Caco-2 (cell line): Measurements from ENCODE around the gene TNPO3. TPM values are rescaled to one million over a fixed set of nuclear protein-coding genes. Genes with fewer than 3 reads are reported as not detected.

ENCODE experiments used
- BruUV-seq: library from RNA; stranded (reverse); fragments of 400-500 nt; replicated peaks from 2 replicates; lab custom pipeline; 2021; lab: Mats Ljungman, UMichigan
- CTCF ChIA-PET: fragments of 300-600 bp; sonication (Branson Sonifier 250); formaldehyde crosslinking; loops from one replicate; lab custom pipeline; 2022; ENCODE audit warnings: antibody characterized with exemption; lab: Charles Lee
- POLR2A ChIA-PET: fragments of 300-600 bp; sonication (Branson Sonifier 250); formaldehyde crosslinking; loops from one replicate; lab custom pipeline; 2022; ENCODE audit warnings: antibody characterized with exemption; lab: Charles Lee
- DNase-seq, 2 experiments: peaks; one replicate each; pipeline versions ENCODE4 v3.0.0 to v3.0.0-alpha.2; 2020 to 2022
- H3K27me3 ChIP-seq: replicated peaks from 2 replicates; pipeline ENCODE4 v1.6.0; 2011; ENCODE audit warnings: low read length; ENCODE audit not compliant: control insufficient read depth, insufficient read depth
- H3K36me3 ChIP-seq: 2 replicates; pipeline ENCODE4 v1.5.1; 2011; ENCODE audit warnings: low read length; ENCODE audit not compliant: control insufficient read depth, insufficient read depth
- H3K4me1 ChIP-seq: fragments of 250-450 bp; sonication (Bioruptor Pico); 2 replicates; pipeline ENCODE4 v1.5.1; 2020; ENCODE audit warnings: mild to moderate bottlenecking
- H3K4me3 ChIP-seq: 2 replicates; pipeline ENCODE4 v1.5.1; 2011; ENCODE audit warnings: low read depth, mild to moderate bottlenecking, control low read depth, low read length
- H3K9me3 ChIP-seq: fragments of 250-450 bp; sonication (Bioruptor Pico); 2 replicates; pipeline ENCODE4 v1.5.1; 2020; ENCODE audit warnings: mild to moderate bottlenecking, moderate library complexity
- H3K27ac Mint-ChIP-seq: one replicate; pipeline ENCODE4 v1.8.0; 2022; ENCODE audit warnings: mixed read lengths; ENCODE audit not compliant: unreplicated experiment
- H3K27me3 Mint-ChIP-seq: one replicate; pipeline ENCODE4 v1.8.0; 2022; ENCODE audit warnings: mixed read lengths; ENCODE audit not compliant: insufficient read depth, unreplicated experiment
- H3K36me3 Mint-ChIP-seq: one replicate; pipeline ENCODE4 v1.8.0; 2022; ENCODE audit warnings: mild to moderate bottlenecking, mixed read lengths; ENCODE audit not compliant: insufficient read depth, unreplicated experiment
- H3K4me1 Mint-ChIP-seq: one replicate; pipeline ENCODE4 v1.8.0; 2022; ENCODE audit warnings: low read depth, mixed read lengths; ENCODE audit not compliant: unreplicated experiment
- H3K4me3 Mint-ChIP-seq: one replicate; pipeline ENCODE4 v1.8.0; 2022; ENCODE audit warnings: mild to moderate bottlenecking, moderate library complexity, mixed read lengths; ENCODE audit not compliant: unreplicated experiment
- H3K9me3 Mint-ChIP-seq: one replicate; pipeline ENCODE4 v1.8.0; 2022; ENCODE audit warnings: mixed read lengths; ENCODE audit not compliant: unreplicated experiment
- intact Hi-C: fragments of 100-400 bp; cut with micrococcal nuclease; formaldehyde crosslinking; loops from one replicate; pipeline ENCODE4 v1.10.0; 2022; ENCODE audit not compliant: unreplicated experiment
- total RNA-seq: library from RNA; stranded (reverse); gene quantifications from 2 replicates; pipeline ENCODE4 v1.2.3, GENCODE V29; 2022
- TF ChIP-seq, protein P1 (sequence below), 2 experiments: fragments of 200-600 bp in 1 of 2; IDR thresholded peaks; 1 replicate in 1 of 2; 2 replicates in 1 of 2; pipeline versions ENCODE4 v1.5.1 to v1.8.0; 2011 to 2022; ENCODE audit warnings: antibody characterized with exemption in 1 of 2, control low read depth in 1 of 2, inconsistent platforms in 1 of 2, low read depth in 1 of 2, low read length in 1 of 2, mild to moderate bottlenecking in 1 of 2, moderate library complexity in 1 of 2; ENCODE audit not compliant: insufficient read depth in 1 of 2, severe bottlenecking in 1 of 2, unreplicated experiment in 1 of 2

The TNPO3 gene
- total RNA-seq, 1 experiment from 2014 or later, result 59.8 TPM

DNA sequence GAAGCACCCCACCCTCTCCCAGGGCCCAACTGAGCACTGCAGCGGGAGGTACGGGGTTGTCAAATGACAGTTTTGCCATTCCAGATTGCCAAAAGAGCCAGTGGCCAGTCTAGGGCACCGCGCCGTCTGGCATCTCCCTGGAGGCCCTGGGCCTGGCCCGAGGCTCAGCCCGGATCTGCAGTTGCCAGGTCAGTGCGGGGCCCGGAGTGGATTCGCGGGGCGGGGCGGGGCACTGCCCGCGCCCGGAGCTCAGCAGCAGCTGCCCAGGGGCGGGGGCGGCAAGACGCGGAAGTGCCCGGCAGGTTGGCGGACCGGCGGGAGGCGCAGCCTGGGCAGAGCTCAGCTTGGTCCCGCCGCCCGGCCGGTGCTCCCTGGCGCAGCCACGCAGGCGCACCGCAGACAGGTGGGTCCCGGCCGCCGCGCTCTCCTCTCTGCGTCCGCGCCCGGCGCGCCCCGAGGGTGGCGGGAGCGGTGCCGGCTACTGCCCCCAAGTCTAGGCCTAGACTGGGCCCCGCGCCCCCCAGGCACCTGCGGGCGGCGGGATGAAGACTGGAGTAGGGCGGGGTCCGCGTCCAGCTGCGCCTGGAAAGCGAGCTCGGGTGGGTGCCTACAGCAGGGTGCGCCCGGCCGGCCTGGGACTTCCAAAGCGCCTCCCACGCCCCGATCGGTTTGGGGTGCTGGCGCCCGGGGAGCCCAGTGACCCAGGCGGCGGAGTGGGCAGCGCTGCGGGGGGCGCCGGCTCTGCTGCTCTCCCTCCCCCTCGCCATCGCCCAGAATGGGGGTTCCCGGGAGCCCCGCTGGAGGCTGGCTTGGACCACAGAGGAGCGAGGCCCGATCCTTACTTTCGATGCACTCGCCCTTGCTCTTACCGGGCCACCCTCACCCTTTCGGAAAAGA, 117.0 kb downstream of the TNPO3 start, which contains the start of gene IRF5:
Gene IRF5, plus strand, starts transcription at position 281 of the 897 bp plus-strand sequence. CDS start 4,155 bp downstream, outside the sequence.
- intact Hi-C loops, result no loop called here
- peak within 1 kb of the TSS; percentile 68 for H3K4me3 Mint-ChIP-seq
- Histone ChIP-seq H3K4me1 (peaks cover 8% of the 10 kb centered on the region), H3K4me3 (peak within 1 kb of the TSS; percentile 47), H3K27me3 (no peaks in the 10 kb centered on the region), H3K36me3 (no peaks in the 10 kb centered on the region), H3K9me3 (no peaks in the 10 kb centered on the region)
- BruUV-seq, result no TSS peak
- ChIA-PET CTCF (no interaction called here), POLR2A (no interaction called here)
- H3K9me3 Mint-ChIP-seq, result no peaks in the 10 kb centered on the region
- TF ChIP-seq, protein P1, sequence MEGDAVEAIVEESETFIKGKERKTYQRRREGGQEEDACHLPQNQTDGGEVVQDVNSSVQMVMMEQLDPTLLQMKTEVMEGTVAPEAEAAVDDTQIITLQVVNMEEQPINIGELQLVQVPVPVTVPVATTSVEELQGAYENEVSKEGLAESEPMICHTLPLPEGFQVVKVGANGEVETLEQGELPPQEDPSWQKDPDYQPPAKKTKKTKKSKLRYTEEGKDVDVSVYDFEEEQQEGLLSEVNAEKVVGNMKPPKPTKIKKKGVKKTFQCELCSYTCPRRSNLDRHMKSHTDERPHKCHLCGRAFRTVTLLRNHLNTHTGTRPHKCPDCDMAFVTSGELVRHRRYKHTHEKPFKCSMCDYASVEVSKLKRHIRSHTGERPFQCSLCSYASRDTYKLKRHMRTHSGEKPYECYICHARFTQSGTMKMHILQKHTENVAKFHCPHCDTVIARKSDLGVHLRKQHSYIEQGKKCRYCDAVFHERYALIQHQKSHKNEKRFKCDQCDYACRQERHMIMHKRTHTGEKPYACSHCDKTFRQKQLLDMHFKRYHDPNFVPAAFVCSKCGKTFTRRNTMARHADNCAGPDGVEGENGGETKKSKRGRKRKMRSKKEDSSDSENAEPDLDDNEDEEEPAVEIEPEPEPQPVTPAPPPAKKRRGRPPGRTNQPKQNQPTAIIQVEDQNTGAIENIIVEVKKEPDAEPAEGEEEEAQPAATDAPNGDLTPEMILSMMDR (IDR thresholded peaks at IDR 0.05; ENCODE audit: insufficient read depth in 1 of 2, low read depth in 1 of 2, low read length in 1 of 2, severe bottlenecking in 1 of 2, unreplicated experiment in 1 of 2), result no peak
- peaks cover 14% of the 10 kb centered on the region for H3K4me1 Mint-ChIP-seq
- H3K27me3 Mint-ChIP-seq, result peaks cover 8% of the 10 kb centered on the region
- H3K27ac Mint-ChIP-seq, result no peak within 1 kb of the TSS
- H3K36me3 Mint-ChIP-seq, result peaks cover 6% of the 10 kb centered on the region
- DNase-seq, result peak in 1 of 2 experiments; percentile 51

DNA sequence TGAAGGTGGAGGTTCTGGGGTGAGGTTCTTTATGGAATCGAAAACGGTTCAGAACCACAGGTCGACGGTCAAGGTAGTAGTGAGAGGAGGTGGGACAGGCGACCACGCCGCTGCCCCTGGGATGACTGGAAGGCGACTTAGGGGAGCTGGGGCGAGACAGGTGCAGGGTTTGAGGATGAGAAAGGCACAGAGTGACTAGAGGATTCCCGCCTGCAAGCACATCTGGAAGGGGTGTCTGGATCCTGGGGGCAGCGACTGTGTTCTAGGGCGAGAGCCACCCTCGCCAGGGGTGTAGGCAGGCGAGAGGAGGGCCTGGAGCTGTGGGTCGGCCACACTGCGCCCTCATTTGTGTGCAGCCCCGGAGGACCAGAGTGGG, 117.7 kb downstream of the TNPO3 start:
- Histone ChIP-seq H3K4me3 (no peak overlapping the region; the same call in none of the 2 replicates), H3K27me3 (no peaks in the 10 kb centered on the region), H3K9me3 (no peaks in the 10 kb centered on the region), H3K4me1 (peaks cover 8% of the 10 kb centered on the region), H3K36me3 (no peaks in the 10 kb centered on the region)
- no TSS peak for BruUV-seq
- Mint-ChIP-seq H3K36me3 (peaks cover 6% of the 10 kb centered on the region), H3K27ac (no peak overlapping the region), H3K4me3 (peak overlapping the region; percentile 68), H3K27me3 (peaks cover 8% of the 10 kb centered on the region), H3K4me1 (peaks cover 14% of the 10 kb centered on the region), H3K9me3 (no peaks in the 10 kb centered on the region)
- DNase-seq, result no peak
- POLR2A ChIA-PET, result no interaction called here
- TF ChIP-seq, protein P1 (IDR thresholded peaks at IDR 0.05; ENCODE audit: insufficient read depth in 1 of 2, low read depth in 1 of 2, low read length in 1 of 2, severe bottlenecking in 1 of 2, unreplicated experiment in 1 of 2), result no peak
- CTCF ChIA-PET, result no interaction called here
- intact Hi-C loops, result no loop called here

DNA sequence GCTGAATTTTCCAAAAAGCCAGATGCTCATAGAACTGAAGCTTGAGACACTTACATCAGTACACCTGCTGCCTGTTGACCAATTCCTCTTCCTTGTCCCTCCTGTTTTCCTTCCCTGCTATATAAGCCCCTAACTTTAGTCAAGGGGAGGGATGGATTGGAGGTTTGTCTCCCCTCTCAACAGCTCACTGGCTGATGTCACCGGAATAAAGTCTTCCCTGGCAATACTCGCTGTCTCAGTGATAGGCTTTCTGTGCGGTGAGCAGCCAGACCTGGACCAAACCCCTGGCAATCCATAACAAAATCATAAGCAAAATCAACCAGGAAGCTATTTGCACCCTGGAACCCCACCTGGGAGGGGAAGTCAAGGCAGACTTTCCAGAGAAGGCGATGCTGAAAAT, 118.1 kb downstream of the TNPO3 start:
- H3K9me3 ChIP-seq, result no peaks in the 10 kb centered on the region
- H3K4me1 Mint-ChIP-seq, result peaks cover 14% of the 10 kb centered on the region
- H3K27me3 ChIP-seq, result no peaks in the 10 kb centered on the region
- TF ChIP-seq, protein P1 (IDR thresholded peaks at IDR 0.05; ENCODE audit: insufficient read depth in 1 of 2, low read depth in 1 of 2, low read length in 1 of 2, severe bottlenecking in 1 of 2, unreplicated experiment in 1 of 2), result no peak
- peaks cover 6% of the 10 kb centered on the region for H3K36me3 Mint-ChIP-seq
- POLR2A ChIA-PET, result no interaction called here
- H3K4me3 Mint-ChIP-seq, result peak overlapping the region; percentile 68
- DNase-seq, result no peak
- peaks cover 8% of the 10 kb centered on the region for H3K4me1 ChIP-seq
- intact Hi-C loops, result no loop called here
- BruUV-seq, result no TSS peak
- no peaks in the 10 kb centered on the region for H3K9me3 Mint-ChIP-seq
- CTCF ChIA-PET, result no interaction called here
- H3K27me3 Mint-ChIP-seq, result peaks cover 8% of the 10 kb centered on the region
- no peaks in the 10 kb centered on the region for H3K36me3 ChIP-seq
- no peak overlapping the region for H3K4me3 ChIP-seq
- no peak overlapping the region for H3K27ac Mint-ChIP-seq
